ENCODE measurements around the gene ARHGEF26.

Gene ARHGEF26

GRCh38 chr3:154193000-154193615, 71.9 kb downstream of the ARHGEF26 start:
- TF ChIP-seq GLIS3 (CRISPR knock-in tag; IDR thresholded peaks at IDR 0.05) (no peak), PPARA (CRISPR knock-in tag; IDR thresholded peaks at IDR 0.05; ENCODE audit: borderline replicate concordance) (no peak), ZNF70 (CRISPR knock-in tag; IDR thresholded peaks at IDR 0.05) (no peak), RARB (CRISPR knock-in tag; IDR thresholded peaks at IDR 0.05) (no peak), ZNF565 (CRISPR knock-in tag; conservative IDR thresholded peaks at IDR 0.05; ENCODE audit: low read depth) (no peak), OSR1 (CRISPR knock-in tag; IDR thresholded peaks at IDR 0.05) (no peak), TOX (CRISPR knock-in tag; IDR thresholded peaks at IDR 0.05; ENCODE audit: borderline replicate concordance) (no peak), ISL1 (CRISPR knock-in tag; IDR thresholded peaks at IDR 0.05) (no peak), ZFP3 (CRISPR knock-in tag; IDR thresholded peaks at IDR 0.05) (no peak)
- TF ChIP-seq, protein P1, sequence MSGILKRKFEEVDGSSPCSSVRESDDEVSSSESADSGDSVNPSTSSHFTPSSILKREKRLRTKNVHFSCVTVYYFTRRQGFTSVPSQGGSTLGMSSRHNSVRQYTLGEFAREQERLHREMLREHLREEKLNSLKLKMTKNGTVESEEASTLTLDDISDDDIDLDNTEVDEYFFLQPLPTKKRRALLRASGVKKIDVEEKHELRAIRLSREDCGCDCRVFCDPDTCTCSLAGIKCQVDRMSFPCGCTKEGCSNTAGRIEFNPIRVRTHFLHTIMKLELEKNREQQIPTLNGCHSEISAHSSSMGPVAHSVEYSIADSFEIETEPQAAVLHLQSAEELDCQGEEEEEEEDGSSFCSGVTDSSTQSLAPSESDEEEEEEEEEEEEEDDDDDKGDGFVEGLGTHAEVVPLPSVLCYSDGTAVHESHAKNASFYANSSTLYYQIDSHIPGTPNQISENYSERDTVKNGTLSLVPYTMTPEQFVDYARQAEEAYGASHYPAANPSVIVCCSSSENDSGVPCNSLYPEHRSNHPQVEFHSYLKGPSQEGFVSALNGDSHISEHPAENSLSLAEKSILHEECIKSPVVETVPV (CRISPR knock-in tag; IDR thresholded peaks at IDR 0.05) = no peak
- ATAC-seq = peak; percentile 45

DNA sequence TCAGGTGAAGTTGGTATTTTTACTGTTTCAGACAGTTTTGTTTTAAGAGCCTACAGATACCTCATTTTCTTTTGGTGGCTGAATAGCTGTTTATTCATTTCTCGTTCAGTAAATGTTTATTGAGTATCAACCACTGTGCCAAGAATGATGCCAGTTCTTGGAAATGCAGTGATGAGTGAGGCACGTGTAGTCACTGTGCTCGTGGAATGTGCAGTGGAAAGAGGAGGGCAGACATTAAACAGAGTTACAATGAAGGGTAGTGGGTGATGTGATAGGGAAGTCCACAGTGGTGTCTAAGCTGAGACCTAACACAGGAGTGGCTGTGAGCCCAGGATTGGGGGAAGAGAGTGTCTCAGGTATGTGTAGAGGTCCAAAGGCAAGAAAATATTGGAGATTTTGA, 73.7 kb downstream of the ARHGEF26 start:
- TF ChIP-seq TSHZ2 (CRISPR knock-in tag; IDR thresholded peaks at IDR 0.05) (no peak), CREB5 (CRISPR knock-in tag; IDR thresholded peaks at IDR 0.05; ENCODE audit: low read depth) (no peak), ZFP30 (CRISPR knock-in tag; IDR thresholded peaks at IDR 0.05) (no peak), ZC3H10 (CRISPR knock-in tag; IDR thresholded peaks at IDR 0.05) (no peak), TOX (CRISPR knock-in tag; IDR thresholded peaks at IDR 0.05; ENCODE audit: borderline replicate concordance) (no peak)
- TF ChIP-seq, protein P2, sequence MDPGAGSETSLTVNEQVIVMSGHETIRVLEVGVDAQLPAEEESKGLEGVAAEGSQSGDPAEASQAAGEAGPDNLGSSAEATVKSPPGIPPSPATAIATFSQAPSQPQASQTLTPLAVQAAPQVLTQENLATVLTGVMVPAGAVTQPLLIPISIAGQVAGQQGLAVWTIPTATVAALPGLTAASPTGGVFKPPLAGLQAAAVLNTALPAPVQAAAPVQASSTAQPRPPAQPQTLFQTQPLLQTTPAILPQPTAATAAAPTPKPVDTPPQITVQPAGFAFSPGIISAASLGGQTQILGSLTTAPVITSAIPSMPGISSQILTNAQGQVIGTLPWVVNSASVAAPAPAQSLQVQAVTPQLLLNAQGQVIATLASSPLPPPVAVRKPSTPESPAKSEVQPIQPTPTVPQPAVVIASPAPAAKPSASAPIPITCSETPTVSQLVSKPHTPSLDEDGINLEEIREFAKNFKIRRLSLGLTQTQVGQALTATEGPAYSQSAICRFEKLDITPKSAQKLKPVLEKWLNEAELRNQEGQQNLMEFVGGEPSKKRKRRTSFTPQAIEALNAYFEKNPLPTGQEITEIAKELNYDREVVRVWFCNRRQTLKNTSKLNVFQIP (CRISPR knock-in tag; IDR thresholded peaks at IDR 0.05; ENCODE audit: borderline replicate concordance, low read depth) = no peak
- no peak for ATAC-seq

DNA sequence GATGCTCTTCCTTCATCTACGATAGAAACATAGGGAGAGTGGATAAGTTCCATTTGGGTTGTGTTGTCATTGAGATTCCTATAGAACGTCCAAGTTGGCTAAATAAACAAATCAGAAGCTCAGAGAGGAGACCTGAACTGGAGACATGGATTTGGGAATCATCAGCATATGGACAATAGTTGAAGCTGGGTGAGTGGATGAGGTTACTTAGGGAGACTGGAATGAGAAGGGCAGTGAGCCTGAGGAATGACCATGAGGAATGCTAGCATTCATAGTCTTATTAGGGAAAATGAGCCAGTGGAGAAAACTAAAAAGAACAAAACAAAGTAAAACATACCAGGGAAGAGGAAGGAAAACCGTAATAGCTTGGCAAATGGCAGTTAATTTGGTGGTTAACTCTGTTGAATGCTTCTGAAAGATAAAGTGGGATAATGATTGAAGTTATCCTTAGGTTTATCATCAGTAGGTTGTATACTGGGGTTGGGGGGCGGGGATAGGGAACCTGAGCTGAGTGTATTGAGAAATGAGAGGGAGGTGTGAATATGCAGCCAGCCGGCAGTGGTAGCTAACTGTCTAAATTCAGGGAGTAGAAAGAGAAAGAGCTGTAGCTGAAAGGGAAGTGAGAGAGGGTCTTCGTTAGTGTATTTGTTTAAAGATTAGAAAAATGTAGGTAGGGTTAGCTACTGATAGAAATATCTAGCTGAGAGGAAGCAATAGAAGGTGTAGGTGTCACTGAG, 74.6 kb downstream of the ARHGEF26 start:
- TF ChIP-seq, protein P3, sequence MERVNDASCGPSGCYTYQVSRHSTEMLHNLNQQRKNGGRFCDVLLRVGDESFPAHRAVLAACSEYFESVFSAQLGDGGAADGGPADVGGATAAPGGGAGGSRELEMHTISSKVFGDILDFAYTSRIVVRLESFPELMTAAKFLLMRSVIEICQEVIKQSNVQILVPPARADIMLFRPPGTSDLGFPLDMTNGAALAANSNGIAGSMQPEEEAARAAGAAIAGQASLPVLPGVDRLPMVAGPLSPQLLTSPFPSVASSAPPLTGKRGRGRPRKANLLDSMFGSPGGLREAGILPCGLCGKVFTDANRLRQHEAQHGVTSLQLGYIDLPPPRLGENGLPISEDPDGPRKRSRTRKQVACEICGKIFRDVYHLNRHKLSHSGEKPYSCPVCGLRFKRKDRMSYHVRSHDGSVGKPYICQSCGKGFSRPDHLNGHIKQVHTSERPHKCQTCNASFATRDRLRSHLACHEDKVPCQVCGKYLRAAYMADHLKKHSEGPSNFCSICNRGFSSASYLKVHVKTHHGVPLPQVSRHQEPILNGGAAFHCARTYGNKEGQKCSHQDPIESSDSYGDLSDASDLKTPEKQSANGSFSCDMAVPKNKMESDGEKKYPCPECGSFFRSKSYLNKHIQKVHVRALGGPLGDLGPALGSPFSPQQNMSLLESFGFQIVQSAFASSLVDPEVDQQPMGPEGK (CRISPR knock-in tag; IDR thresholded peaks at IDR 0.05; ENCODE audit: borderline replicate concordance) = no peak
- TF ChIP-seq ZNF70 (CRISPR knock-in tag; IDR thresholded peaks at IDR 0.05) (no peak), SNAI2 (CRISPR knock-in tag; IDR thresholded peaks at IDR 0.05) (no peak), ZFP3 (CRISPR knock-in tag; IDR thresholded peaks at IDR 0.05) (no peak), OSR1 (CRISPR knock-in tag; IDR thresholded peaks at IDR 0.05) (no peak), CSDC2 (CRISPR knock-in tag; IDR thresholded peaks at IDR 0.05) (no peak), ESRRG (CRISPR knock-in tag; IDR thresholded peaks at IDR 0.05) (no peak), GLIS3 (CRISPR knock-in tag; IDR thresholded peaks at IDR 0.05) (no peak), ZC3H10 (CRISPR knock-in tag; IDR thresholded peaks at IDR 0.05) (no peak), ISL1 (CRISPR knock-in tag; IDR thresholded peaks at IDR 0.05) (no peak), BACH2 (CRISPR knock-in tag; IDR thresholded peaks at IDR 0.05; ENCODE audit: borderline replicate concordance) (no peak)
- no peak for ATAC-seq
